ENCODE measurements around the gene RAP2A. TPM values are rescaled to one million over a fixed set of nuclear protein-coding genes. Genes with fewer than 3 reads are reported as not detected.

The RAP2A gene
- total RNA-seq, 1 donor from 2014 or later = 38.3 TPM

DNA sequence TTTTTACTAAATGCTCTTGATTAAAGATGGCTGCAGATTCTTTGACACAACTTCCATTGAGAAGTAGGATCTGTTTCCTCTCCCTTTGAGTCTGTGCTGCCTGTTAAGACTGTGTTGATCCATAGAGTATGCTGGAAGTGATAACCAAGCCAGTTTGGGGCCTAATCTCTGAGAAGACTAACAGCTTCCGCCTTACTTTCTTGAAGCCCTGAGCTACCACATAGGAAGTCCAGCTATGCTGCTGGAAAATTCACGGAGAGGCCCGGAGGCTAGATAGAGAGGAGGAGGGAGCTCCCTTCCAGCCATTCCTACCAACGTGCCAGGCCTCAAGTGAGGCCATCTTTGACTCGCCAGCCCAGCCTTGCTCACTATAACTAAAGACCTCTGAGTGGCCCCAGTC lies 12.5 kb downstream of the RAP2A start:
- no peak for DNase-seq (ENCODE audit: low spot score)

- no peak for DNase-seq (ENCODE audit: low spot score)
Observed at GRCh38 chr13:97448503-97449251, 14.7 kb downstream of the RAP2A start.

- DNase-seq (ENCODE audit: low spot score) = no peak
Observed at GRCh38 chr13:97454699-97455098, 20.7 kb downstream of the RAP2A start.

- DNase-seq (ENCODE audit: low spot score) = no peak
Observed at GRCh38 chr13:97456047-97456446, 22.1 kb downstream of the RAP2A start.

DNA sequence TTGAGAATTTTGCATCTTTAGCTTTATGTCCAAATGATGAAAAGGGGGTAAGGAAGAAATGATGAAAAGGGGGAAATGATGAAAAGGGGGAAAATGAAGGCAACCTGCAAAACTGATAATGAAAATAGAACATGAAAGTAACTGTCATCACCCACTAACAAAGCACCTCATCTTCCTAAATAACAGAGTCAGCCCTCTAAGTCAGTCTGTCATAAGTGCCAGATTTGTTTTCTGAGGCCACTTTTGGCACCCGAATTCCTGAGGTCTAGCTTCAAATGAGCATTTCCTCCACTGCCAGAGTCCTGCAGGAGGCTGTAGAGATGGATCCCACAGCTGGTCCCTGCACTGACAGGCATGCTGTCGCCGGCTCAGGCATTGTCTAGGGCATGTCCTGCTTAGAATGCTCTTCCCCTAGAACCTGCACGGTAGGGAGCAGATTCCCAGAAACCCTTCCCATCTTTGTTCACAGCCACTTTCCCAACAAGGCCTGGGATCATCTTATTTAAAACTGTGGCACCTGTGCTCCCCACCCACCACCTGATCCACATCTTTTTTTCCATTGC lies 25.3 kb downstream of the RAP2A start:
- DNase-seq (ENCODE audit: low spot score) = no peak

- DNase-seq (ENCODE audit: low spot score) = no peak
Observed at GRCh38 chr13:97460004-97460775, 26.2 kb downstream of the RAP2A start.

DNA sequence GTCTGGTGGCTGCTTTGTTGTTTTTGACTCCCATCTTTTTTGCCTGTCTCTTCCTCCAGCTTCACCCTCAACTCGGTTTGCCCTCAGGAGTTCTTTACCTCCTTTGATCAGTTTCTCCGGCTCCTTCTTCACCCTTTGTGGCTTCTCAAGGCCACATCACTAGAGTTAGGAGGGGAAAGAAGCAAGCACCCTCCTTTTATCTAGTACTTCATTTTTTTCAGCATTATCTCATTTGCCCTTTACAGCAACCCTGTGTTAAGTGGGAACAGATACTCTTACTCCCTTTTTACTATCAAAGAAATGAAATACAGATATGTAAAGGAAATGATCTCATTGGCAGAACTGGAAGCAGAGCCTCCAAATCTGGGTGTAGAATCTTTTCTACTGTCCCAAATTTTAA lies 26.9 kb downstream of the RAP2A start:
- DNase-seq (ENCODE audit: low spot score) = no peak

DNA sequence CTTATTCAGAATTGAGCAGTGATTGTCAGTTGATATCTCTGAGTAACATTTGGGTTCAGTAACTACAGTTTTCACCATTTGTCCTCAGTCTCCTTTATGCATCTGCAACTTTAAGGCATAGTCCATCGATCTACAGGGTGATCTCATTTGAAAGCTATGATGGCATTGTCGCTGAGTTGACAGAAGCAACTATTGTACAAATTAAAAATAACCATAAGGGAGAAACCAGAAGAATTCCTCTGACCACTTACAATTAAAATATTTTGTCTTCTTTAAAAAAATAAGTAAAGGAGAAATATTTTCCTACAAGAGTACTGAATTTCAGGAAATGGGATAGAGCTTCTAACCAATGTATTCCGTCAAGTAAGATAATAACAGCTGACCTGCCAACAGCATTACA lies 30.6 kb downstream of the RAP2A start:
- DNase-seq (ENCODE audit: low spot score) = no peak

DNA sequence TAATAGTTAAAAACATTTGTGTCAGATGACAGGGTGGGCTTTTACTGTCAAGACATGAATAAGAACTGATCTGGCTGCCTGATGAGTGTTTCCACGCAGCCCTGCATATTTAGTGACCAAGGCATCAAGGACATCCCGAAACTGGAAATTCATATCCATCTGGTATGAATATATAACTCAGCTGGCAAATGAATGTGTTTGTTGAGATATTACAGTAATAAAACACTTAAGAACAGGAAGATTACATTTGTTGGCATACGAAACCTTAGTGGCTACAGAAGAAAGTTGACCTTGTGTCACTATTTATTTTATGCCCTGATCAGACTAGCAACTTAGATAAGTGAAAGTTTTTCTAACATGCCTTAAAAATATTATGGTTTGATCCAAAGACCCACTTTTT lies 32.8 kb downstream of the RAP2A start:
- no peak for DNase-seq (ENCODE audit: low spot score)

- DNase-seq (ENCODE audit: low spot score) = no peak
Observed at GRCh38 chr13:97468331-97468730, 34.4 kb downstream of the RAP2A start.

DNA sequence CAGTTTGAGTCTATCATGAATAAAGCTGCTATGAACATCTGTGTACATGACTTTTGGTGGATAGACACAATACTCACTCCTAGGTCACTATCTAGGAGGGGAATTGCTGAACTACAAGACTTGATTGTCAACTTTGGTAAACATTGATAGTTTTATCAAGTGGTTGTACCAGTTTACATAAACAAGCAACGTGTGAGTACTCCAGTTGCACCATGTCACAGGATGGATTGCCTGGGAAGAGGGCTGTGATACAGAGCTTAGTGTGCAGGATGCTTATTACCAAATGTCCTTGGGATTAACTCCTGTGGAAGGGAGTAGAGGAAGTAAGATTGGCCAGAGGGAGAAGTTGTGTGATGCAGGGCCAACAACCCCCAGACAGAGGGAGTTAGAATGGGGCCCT lies 37.7 kb downstream of the RAP2A start:
- DNase-seq (ENCODE audit: low spot score) = no peak

DNA sequence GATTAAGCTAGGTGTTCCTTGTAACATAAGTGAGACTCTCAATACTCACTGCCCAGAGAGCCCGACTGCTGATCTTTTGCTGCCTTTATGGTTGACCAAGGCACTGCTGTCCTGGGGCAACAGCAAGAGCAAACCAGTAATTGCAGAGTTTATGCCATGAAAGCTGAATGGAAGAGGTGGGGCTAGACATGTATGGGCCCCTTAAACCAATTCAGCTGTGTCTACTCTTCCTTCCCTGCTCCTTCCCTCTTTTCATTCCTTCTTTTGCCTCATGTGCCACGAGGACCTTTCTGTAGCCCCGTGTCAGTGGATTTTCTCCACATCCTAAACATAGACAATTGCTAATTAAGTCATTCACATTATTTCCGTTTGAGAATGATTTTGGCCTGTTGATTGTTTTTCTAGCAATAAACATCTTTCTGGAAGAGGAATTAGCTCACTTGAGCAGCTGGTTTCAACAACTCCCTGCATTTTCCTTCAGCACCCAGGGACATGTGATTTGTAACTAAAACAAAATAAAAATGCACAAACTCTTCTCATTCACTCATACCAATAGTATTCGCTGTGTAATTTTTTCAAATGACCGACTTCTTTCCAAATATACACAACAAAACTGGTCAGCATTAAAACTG lies 40.5 kb downstream of the RAP2A start:
- no peak for DNase-seq (ENCODE audit: low spot score)

- DNase-seq (ENCODE audit: low spot score) = no peak
Observed at GRCh38 chr13:97475011-97475410, 41.0 kb downstream of the RAP2A start.

GRCh38 chr13:97477844-97478243 lies 43.9 kb downstream of the RAP2A start:
- no peak for DNase-seq (ENCODE audit: low spot score)

DNA sequence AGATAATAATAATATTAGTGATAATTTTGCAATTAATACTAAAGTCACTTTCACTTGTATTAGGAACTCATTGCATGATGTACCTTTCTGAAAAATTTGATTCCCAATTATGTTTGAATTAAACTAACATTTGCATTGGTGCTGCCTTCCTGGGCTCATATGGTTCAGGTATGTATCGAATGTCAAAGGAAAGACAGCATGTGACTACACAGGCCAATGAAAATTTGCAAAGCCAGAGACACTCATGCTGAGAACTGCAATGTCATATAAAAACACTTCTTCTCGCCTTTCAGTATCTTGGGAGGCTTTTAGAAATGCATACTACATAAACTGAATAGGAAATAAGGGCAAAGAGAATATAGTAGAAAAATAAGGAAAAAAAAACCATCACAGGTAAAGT lies 44.3 kb downstream of the RAP2A start:
- no peak for DNase-seq (ENCODE audit: low spot score)

- no peak for DNase-seq (ENCODE audit: low spot score)
Observed at GRCh38 chr13:97483465-97483864, 49.5 kb downstream of the RAP2A start.

DNA sequence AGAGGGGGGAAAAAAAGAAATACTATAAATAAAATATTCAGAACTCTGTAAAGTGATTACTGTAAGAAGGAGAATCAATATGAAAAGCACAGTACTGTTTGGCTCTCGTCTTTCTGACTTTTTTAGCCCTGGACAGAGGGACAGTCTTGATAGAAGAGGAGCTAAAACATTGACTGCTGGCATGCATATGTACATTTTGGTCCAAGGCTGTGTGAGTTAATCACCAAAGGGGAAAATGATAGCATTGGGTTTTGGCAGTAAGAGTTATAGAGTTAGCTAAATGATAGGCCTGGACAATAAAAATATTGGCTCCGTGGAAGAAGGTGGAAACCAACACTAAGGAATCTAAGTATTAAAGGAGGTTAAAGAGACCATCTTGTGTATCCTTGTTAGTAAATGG lies 50.3 kb downstream of the RAP2A start:
- DNase-seq (ENCODE audit: low spot score) = no peak

DNA sequence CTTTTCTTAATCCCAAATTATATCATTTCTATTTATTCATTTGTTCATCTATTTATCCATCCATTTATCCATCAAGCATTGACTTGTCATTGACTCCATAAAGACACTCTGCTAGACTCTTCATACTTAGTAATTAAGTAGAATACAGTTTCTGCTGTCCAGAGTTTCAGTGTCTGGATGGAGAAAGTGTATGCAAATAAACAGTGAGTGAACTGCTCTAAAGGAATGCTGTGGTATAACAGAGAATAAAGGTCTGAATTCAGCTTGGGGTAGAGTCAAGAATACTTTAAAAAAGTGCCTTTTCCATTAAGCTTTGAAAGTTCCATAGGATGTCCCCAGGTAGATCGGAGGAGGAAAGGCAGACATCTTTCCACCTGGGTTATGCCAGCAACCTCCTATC lies 51.4 kb downstream of the RAP2A start:
- DNase-seq (ENCODE audit: low spot score) = no peak

DNA sequence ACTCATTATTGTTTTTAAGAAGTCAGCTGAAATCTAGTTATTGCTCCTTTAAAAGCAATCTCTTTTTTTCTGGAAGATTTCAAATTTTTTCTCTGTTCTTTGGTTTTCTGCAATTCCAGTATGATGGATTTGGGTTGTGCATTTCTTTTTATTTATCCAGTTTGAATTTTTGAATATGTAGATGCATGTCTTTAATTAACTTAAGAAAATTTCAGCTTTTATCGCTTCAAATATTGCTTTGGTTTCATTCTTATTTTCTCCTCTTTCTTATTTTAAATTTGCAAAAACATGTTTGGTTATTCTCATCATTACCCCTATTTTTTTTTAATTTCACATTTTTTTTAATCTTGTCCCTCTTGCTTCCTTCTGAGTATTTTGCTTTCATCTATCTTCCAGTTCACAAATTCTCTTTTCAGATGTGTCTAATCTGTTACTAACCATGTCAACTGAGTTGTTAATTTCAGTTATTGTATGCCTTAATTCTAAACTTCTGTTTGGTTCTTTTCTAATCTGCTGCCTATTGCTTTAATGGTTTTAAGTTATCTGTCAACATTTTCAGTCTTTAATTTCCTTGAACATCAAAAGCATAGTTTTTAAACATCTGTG lies 56.8 kb downstream of the RAP2A start:
- no peak for DNase-seq (ENCODE audit: low spot score)

DNA sequence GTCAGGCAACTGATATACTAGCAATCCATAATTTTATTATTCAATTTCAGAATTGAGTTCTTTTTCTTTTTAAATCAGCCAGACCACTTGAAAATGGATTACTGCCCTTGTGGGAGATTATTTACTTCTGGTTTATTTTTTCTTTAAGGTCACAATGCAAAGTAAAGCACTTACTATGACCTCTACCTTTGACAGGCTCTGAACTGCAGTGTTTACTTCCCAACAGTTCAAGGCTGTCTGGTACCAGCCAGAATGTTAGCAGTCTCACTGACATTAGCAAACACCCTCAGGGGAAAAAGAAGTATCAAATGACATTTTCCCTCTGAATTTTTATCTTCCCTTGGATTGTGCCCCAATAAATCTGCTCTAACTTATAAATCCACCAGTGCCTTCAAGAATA lies 57.5 kb downstream of the RAP2A start:
- DNase-seq (ENCODE audit: low spot score) = no peak

DNA sequence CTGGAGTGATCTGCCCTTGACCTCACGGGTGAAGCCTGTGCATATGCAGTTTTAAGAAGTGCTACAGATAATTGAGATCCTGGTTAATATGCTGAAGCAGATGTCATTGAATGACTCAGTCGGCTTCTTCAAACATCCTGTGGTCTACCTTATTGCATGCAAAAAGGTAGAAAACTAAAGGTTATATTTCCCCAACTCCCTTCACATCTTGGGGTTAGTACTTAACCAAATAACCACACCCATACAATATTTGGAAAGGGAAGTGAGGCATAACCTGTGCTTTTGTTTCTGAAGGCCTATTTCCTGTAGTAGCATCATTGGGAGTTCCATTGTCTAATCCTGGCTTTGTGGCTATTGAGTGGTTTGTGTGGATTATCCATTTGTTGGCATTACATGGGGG lies 58.3 kb downstream of the RAP2A start:
- no peak for DNase-seq (ENCODE audit: low spot score)
